HCT116 (cell line): ENCODE measurements around the gene PLK2.

Source experiments
- POLR2AphosphoS5 ChIP-seq: IDR thresholded peaks from 2 replicates; pipeline ENCODE4 v1.6.1; 2011; ENCODE audit warnings: mild to moderate bottlenecking, low read depth, low read length, moderate library complexity
- YY1 ChIP-seq: IDR thresholded peaks from 2 replicates; pipeline ENCODE4 v1.6.1; 2011; ENCODE audit warnings: low read length, low read depth, moderate library complexity, mild to moderate bottlenecking; ENCODE audit not compliant: insufficient replicate concordance; ENCODE audit errors: extremely low read depth
- ZNF274 ChIP-seq: fragments of 200-500 bp; sonication (Bioruptor generic); IDR thresholded peaks from 2 replicates; pipeline ENCODE4 v1.6.1; 2014; ENCODE audit warnings: mild to moderate bottlenecking, low read depth, low read length, inconsistent platforms
- TF ChIP-seq, protein P1 (sequence below), 3 experiments: fragments of 200-600 bp in 1 of 3; sonication (generic) in 1 of 3; IDR thresholded peaks in 2 of 3; conservative IDR thresholded peaks in 1 of 3; 2 replicates each; pipeline ENCODE4 v1.5.1; 2012 to 2017; ENCODE audit warnings: low read depth in 2 of 3, low read length in 2 of 3, antibody characterized with exemption in 1 of 3, borderline replicate concordance in 1 of 3, control low read depth in 1 of 3, mild to moderate bottlenecking in 1 of 3, mixed read lengths in 1 of 3, mixed run types in 1 of 3, moderate library complexity in 1 of 3; ENCODE audit not compliant: insufficient read depth in 1 of 3

DNA sequence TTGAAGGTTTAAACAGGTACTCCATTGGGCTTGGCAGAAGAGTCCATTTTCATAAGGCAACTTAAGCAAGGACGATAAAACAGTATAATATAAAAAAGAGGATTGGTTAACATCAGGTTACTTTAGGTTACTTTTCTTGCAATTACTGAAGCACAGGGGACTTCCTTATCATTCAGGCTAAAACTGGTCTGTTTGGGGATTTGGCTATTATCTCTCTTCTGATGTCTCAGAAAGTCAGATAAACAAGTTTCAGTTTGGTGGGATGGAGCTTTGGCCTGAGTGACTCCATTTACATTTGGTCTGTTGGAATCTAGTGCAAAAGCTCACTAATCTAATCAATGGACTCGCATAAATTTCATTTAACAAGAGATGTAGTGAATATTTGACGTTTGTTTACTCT is 39.3 kb upstream of the PLK2 start:
- no peak for TF ChIP-seq ZNF274
- no peak for TF ChIP-seq POLR2AphosphoS5
- TF ChIP-seq YY1, result no peak
- TF ChIP-seq, protein P1, sequence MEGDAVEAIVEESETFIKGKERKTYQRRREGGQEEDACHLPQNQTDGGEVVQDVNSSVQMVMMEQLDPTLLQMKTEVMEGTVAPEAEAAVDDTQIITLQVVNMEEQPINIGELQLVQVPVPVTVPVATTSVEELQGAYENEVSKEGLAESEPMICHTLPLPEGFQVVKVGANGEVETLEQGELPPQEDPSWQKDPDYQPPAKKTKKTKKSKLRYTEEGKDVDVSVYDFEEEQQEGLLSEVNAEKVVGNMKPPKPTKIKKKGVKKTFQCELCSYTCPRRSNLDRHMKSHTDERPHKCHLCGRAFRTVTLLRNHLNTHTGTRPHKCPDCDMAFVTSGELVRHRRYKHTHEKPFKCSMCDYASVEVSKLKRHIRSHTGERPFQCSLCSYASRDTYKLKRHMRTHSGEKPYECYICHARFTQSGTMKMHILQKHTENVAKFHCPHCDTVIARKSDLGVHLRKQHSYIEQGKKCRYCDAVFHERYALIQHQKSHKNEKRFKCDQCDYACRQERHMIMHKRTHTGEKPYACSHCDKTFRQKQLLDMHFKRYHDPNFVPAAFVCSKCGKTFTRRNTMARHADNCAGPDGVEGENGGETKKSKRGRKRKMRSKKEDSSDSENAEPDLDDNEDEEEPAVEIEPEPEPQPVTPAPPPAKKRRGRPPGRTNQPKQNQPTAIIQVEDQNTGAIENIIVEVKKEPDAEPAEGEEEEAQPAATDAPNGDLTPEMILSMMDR (IDR thresholded peaks at IDR 0.05 in 2 of 3, conservative IDR thresholded peaks at IDR 0.05 in 1 of 3; ENCODE audit: borderline replicate concordance in 1 of 3, insufficient read depth in 1 of 3, low read depth in 2 of 3, low read length in 2 of 3), result no peak
